ENCODE data around the gene DDR2. TPM values are rescaled to one million over a fixed set of nuclear protein-coding genes. Genes with fewer than 3 reads are reported as not detected.
A peak's percentile ranks its signal among the peaks of the same experiment; 100 is the strongest.
"Not testable (repeated sequence)": the region's sequence is repeated elsewhere in the genome, so short reads cannot be mapped to it uniquely, and the experiment has no call there.

Gene DDR2
- total RNA-seq (2014; rRNA removed; shearing (Covaris generic)): not detected in 2 replicates
- 0.19 and 0.41 TPM in 2 replicates for total RNA-seq (2022)
- percentile 30 among the genes with signal in this experiment for Bru-seq, nascent RNA
- percentile 24 among the genes with signal in this experiment for BruChase-seq, experiment 1, labeled RNA remaining after a 6-hour chase
- BruChase-seq, experiment 2, labeled RNA remaining after a 2-hour chase: percentile 31 among the genes with signal in this experiment
- long read RNA-seq: 0 reads

GRCh38 chr1:162632217-162632666 is at the start of gene DDR2:
DDR2 (plus strand) TSS chr1:162632464; CDS start chr1:162719064, 86,600 bp downstream.
- Histone ChIP-seq H3K4me1 (ENCODE audit: insufficient read depth, low read length, poor library complexity, severe bottlenecking) (no peaks in the 10 kb centered on the region), H3K4me2 (ENCODE audit: low read length) (no peak within 1 kb of the TSS), H3K9me2 (ENCODE audit: insufficient read depth, low read length) (no peaks in the 10 kb centered on the region), H3K27ac (ENCODE audit: low read depth, low read length, poor library complexity, severe bottlenecking) (no peak within 1 kb of the TSS), H4K20me1 (ENCODE audit: insufficient read depth, low read length) (no peaks in the 10 kb centered on the region), H3K79me2 (ENCODE audit: insufficient read depth, low read depth, low read length) (no peaks in the 10 kb centered on the region), H2AFZ (ENCODE audit: low read length) (no peak within 1 kb of the TSS), H3K36me3 (ENCODE audit: insufficient read depth, low read length) (no peaks in the 10 kb centered on the region), H3K4me3 (ENCODE audit: low read depth, low read length, poor library complexity, severe bottlenecking) (no peak within 1 kb of the TSS), H3K9me3 (ENCODE audit: low read length) (no peaks in the 10 kb centered on the region)
- TF ChIP-seq CTCF (conservative IDR thresholded peaks at IDR 0.05; ENCODE audit: low read length) (no peak), EZH2phosphoT487 (IDR thresholded peaks at IDR 0.05; ENCODE audit: borderline replicate concordance, low read depth, low read length) (no peak)
- ChIA-PET CTCF (ENCODE audit: unreplicated experiment) (no interaction called here), POLR2A (interaction anchor here (0.7 to 1.3 kb wide), 2 partner anchors 19 to 592 kb away, joined by 3 to 4 read pairs; no protein-coding TSS in a partner anchor)
- intact Hi-C loops (cut with micrococcal nuclease; ENCODE audit: unreplicated experiment): no loop called here
- DNase-seq (ENCODE audit: low spot score): no peak
- no TSS peak for BruUV-seq (replicated peaks)

GRCh38 chr1:162582901-162583300 is 49.4 kb upstream of the DDR2 start:
- H2AFZ ChIP-seq (ENCODE audit: low read length); H3K4me2 ChIP-seq (ENCODE audit: low read length); H4K20me1 ChIP-seq (ENCODE audit: insufficient read depth, low read length); DNase-seq (ENCODE audit: low spot score); CTCF ChIA-PET (ENCODE audit: unreplicated experiment); H3K79me2 ChIP-seq (ENCODE audit: insufficient read depth, low read depth, low read length); H3K9me2 ChIP-seq (ENCODE audit: insufficient read depth, low read length); BruUV-seq (replicated peaks); intact Hi-C loops (cut with micrococcal nuclease; ENCODE audit: unreplicated experiment); H3K27ac ChIP-seq (ENCODE audit: low read depth, low read length, poor library complexity, severe bottlenecking); H3K9me3 ChIP-seq (ENCODE audit: low read length); H3K4me3 ChIP-seq (ENCODE audit: low read depth, low read length, poor library complexity, severe bottlenecking); H3K4me1 ChIP-seq (ENCODE audit: insufficient read depth, low read length, poor library complexity, severe bottlenecking): not testable (repeated sequence)
- POLR2A ChIA-PET: interaction anchor here (0.6 kb wide), 1 partner anchor 84 kb away, joined by 5 read pairs; no protein-coding TSS in a partner anchor
- peaks cover 39% of the 10 kb centered on the region for H3K36me3 ChIP-seq (ENCODE audit: insufficient read depth, low read length)

- H3K36me3 ChIP-seq (ENCODE audit: insufficient read depth, low read length): peaks cover 40% of the 10 kb centered on the region
- CTCF ChIA-PET (ENCODE audit: unreplicated experiment); DNase-seq (ENCODE audit: low spot score); H3K4me2 ChIP-seq (ENCODE audit: low read length); H3K4me3 ChIP-seq (ENCODE audit: low read depth, low read length, poor library complexity, severe bottlenecking); H3K9me3 ChIP-seq (ENCODE audit: low read length); H3K4me1 ChIP-seq (ENCODE audit: insufficient read depth, low read length, poor library complexity, severe bottlenecking); H2AFZ ChIP-seq (ENCODE audit: low read length); H3K9me2 ChIP-seq (ENCODE audit: insufficient read depth, low read length); intact Hi-C loops (cut with micrococcal nuclease; ENCODE audit: unreplicated experiment); H3K79me2 ChIP-seq (ENCODE audit: insufficient read depth, low read depth, low read length); BruUV-seq (replicated peaks); H4K20me1 ChIP-seq (ENCODE audit: insufficient read depth, low read length); H3K27ac ChIP-seq (ENCODE audit: low read depth, low read length, poor library complexity, severe bottlenecking): not testable (repeated sequence)
- POLR2A ChIA-PET: interaction anchor here (0.6 kb wide), 2 partner anchors 15 to 24 kb away, joined by 3 read pairs; no protein-coding TSS in a partner anchor
Measured at GRCh38 chr1:162585101-162585500, 47.2 kb upstream of the DDR2 start.

Measured in OCI-LY7 (cell line).